NCI-H187 (cell line): ENCODE data around the gene PRRT1B.

Experiments used
- DNase-seq, 2 experiments: peaks; one replicate each; lab custom pipeline; 2025; lab: John Stamatoyannopoulos, UW

PRRT1B gene

DNA sequence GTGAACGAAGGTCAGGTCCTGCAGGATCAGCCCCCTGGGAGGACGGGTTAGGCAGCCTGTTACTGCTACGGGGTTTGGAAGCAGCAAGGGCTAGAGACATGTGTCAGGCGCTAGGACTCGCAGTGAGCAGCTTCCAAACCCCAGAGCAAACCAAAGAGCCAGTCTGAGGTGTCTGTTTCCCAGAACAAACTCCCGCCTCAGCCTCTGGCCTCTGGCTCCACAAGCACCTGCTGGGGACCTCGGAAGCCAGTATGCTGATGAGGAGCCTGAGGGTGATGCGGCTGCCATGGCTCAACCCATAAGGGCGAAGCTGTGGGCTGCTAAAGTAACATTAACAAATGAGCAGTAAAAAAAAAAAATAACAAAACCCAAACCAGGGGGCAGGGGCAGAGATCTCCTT lies 35.0 kb downstream of the PRRT1B start:
- no peak for DNase-seq

- no peak for DNase-seq
These were observed 36.7 kb downstream of the PRRT1B start for GRCh38 chr9:131582056-131582455.

DNA sequence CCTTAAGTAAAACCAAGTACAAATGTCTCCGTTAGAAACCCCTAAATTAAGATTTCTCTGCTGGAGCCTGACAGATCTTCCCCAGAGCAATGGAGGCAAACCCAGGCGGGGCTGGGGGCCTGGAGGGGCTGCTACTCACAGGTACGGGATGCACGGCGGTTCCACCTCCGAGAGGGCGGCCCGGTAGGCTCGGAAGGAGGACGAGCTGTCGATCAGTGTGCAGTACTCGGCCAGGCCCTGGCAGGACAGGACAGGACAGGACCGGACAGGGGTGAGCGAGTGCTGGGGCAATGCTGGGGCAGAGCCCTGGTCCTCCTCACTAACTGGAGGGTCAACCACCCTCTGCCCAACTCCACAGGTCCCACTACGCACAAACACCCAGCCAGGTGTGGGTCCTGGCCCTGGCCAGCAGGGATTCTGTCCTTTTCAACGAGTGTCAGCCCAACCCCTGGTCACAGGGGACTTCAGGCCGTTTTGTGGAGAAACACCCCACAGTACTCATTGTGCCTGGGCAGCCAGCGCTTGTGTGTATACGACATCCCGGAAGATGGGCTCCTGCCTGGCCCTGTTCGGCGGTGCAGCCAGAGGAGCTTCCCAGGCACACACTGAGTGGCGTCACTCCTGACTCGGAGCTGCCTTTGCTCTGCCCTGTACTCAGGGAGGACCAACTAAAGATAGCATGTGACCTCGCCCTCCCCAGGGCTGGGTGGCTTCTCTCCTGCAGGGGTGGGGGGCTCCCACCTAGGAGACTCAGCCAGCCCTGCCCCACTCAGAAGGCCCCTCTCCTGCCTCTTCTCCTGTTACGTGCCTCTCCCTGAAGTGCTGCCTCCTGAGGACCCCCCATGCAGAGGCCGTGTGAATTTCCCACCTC lies 37.4 kb downstream of the PRRT1B start:
- DNase-seq: no peak

- DNase-seq: no peak
These were observed 38.0 kb downstream of the PRRT1B start for GRCh38 chr9:131583337-131583645.

GRCh38 chr9:131583836-131584555 lies 38.7 kb downstream of the PRRT1B start:
- DNase-seq: no peak

- no peak for DNase-seq
These were observed 39.5 kb downstream of the PRRT1B start for GRCh38 chr9:131584858-131585257.

GRCh38 chr9:131585375-131585774 lies 40.1 kb downstream of the PRRT1B start:
- no peak for DNase-seq

DNA sequence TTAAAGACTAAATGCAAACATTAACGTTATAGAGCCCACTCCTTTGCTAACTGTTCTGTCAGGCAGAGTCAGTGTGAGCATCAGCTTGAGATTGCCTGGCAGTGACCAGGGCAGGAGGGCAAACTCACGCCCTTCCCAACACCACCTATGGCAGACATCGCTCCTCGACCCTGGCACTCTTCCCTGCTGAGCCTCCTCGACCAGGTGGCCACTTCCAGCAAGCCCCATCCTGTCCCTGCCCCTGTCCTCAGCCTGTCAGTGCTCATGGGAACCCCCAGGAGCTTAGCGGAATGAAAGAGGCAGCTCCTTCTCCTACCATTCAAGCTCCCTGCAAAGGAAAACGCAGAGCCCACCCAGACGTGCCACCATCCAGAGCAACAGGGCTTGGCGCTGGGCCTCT lies 42.0 kb downstream of the PRRT1B start:
- no peak for DNase-seq

DNA sequence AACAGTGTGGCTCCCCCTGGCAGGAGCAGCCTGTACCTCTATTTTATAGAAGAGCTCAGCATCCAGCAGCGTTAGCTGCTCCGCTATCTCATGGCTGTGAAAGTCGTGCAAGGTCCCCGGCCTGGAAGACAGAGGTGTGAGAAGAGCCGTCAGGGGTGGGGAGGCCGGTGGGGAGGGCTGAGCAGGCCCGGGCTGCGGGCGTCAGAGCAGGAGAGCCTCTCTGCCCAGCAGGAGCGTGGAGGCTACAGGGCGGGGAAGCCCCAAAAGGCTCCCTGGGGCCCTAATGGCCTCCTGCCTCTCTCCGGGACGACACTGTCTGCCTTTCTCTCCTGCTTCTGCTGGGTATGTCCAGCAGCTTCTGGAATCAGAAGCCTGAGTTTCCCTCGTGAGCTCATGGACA lies 42.6 kb downstream of the PRRT1B start:
- DNase-seq: no peak

- DNase-seq: no peak
These were observed 43.1 kb downstream of the PRRT1B start for GRCh38 chr9:131588396-131588795.

DNA sequence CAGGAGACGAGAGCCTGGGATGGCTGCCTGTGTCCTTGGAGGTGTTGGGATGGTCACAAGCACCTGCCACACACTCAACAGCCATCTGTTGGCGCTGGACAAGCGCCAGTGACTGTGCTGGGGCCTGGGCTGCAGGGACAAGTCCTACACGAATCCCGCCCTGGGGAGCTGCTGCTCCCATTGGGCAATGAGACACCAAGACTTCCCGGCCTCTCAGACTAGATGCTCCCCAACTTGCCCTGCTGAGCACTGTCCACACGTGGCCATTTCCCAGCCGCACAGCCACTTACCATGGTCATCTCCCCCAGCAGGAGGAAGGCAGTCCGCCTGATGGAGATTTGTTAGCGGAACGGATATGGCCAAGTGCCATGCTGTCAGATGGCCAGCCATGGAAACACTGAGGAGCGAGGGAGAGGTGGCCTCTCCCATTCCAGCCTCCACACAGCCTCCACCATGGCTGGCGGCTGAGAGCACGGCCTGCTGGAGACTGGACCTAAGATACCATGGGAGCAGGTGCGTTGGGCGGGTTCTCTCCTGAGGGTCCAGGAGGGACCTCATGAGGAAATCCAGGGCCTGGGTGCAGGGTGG lies 43.9 kb downstream of the PRRT1B start:
- no peak for DNase-seq

DNA sequence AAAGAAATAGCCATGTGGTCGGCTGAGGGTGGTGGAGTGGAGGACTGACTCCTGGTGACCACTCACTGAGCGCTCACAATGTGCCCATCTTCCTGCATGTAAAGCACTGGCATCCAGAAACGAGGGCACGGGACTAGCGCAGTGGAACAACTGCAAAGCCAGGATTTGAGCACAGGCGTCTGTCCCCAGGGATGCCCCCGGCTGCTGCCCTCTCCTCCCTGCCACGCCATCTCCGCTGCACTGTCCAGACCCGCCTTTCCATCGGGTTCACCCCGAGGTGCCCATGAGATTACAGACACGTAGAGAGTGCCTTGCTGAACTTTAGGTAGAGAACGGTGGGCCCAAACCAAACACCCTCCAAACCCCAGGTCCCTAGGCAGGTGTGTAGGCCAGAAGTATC lies 44.7 kb downstream of the PRRT1B start:
- no peak for DNase-seq

- no peak for DNase-seq
These were observed 45.1 kb downstream of the PRRT1B start for GRCh38 chr9:131590449-131590848.

DNA sequence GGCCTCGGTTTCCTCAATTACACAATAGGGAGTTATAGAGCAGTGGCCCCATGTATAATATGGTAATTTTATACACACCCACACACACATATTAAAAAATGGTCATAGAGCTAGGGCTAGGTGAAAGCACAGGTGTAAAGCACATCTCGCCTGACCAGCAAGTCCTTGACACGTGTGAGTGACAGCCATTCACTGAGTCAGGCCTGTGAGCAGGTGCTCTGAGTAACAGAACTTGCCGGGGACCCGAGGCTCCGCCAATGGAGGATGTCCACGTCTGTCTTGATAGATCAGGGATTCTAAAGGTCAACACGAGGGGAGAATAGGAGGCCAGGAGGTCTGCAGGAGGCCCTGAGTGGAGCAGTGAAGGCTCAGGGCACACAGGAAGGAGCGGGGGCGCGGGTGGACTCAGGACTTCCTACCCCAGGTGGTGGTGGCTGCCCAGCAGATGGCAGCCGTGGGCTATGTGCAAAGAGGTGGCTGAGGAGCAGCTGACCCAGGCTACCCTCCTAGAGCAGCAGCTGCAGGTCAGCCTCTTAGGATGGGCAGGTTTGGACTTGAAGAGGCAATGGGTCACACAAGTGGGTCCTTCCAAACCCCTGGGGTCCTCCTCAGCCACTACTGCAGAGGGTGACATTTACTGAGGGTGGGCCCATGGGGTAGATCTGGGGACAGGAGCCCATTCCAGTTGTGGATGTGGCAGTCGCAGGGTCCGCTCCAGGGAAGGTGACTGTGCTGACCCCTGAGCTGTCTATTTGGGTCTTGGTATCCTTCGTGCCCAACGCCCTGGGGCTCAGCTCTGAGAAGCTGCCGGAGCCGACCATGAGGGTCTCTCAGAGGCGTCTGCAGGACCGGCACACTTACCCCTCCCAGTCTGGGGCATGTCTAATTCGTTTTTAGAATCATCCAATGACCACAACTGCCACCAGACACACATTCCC lies 45.9 kb downstream of the PRRT1B start:
- DNase-seq: peak; percentile 36 to 53

- DNase-seq: no peak
These were observed 46.5 kb downstream of the PRRT1B start for GRCh38 chr9:131591845-131592208.

- no peak for DNase-seq
These were observed 47.9 kb downstream of the PRRT1B start for GRCh38 chr9:131593091-131593820.

- DNase-seq: no peak
These were observed 48.8 kb downstream of the PRRT1B start for GRCh38 chr9:131593936-131594665.

- no peak for DNase-seq
These were observed 49.8 kb downstream of the PRRT1B start for GRCh38 chr9:131594906-131595665.

DNA sequence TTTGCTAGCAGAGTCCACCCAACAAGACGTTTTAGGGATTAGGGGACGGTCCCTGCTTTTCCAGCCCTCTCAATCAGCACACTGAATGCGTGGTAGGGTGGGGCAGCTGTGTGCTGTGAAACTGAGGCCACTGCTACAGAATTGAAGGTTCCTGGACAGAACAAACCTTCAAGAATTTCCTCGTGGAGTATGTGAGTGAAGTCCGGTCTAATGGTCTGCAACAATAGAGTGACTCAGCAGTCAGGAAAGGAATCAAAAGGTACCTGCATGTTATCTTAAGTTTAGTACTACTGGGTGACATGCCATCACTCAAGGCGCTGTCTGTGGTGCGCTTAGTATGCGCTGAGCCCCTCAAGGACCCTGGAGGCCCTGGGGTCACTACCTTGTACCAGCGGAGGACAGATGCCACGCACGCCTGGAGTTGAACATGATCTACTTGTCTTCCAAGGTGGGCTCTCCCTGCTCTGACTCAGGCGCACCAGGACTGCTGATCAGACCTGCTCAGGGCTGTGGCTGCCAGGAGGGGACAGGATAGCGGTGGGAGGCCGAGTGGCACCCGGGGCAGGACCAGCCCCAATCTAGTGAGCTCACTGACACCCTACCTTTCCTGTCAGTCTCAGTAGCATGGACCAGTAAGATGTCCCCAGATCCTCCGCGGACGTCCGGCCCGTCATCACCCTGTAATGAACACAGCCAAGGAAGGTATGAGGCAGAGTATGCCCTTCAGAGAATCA lies 50.5 kb downstream of the PRRT1B start:
- no peak for DNase-seq
